Measurements from ENCODE around the gene PHLDB1. TPM values are rescaled to one million over a fixed set of nuclear protein-coding genes. Genes with fewer than 3 reads are reported as not detected.

The PHLDB1 gene
- total RNA-seq, 4 donors from 2014 or later, result 48.7 to 117 (median 77.3) TPM

- DNase-seq (ENCODE audit: low spot score in 2 of 2), result no peak
- WGBS, result 75% methylated on average over 13 of the region's 16 CpGs
- no peak for TF ChIP-seq CTCF (IDR thresholded peaks at IDR 0.05)
- TF ChIP-seq POLR2A (IDR thresholded peaks at IDR 0.05), result no peak
- TF ChIP-seq POLR2AphosphoS5 (IDR thresholded peaks at IDR 0.05), result no peak
- no peak for TF ChIP-seq EP300 (IDR thresholded peaks at IDR 0.05)
- H3K27me3 ChIP-seq, result no peaks in the 10 kb centered on the region
- H3K27ac ChIP-seq, result no peak overlapping the region
- H3K36me3 ChIP-seq, result peaks cover 39% of the 10 kb centered on the region
- peaks cover 18% of the 10 kb centered on the region for H3K4me1 ChIP-seq
- no peaks in the 10 kb centered on the region for H3K9me3 ChIP-seq
- H3K4me3 ChIP-seq, result no peak overlapping the region
These were observed 50.5 kb downstream of the PHLDB1 start for GRCh38 chr11:118657709-118658428.

- peak overlapping the region; percentile 40 for H3K27ac ChIP-seq
- WGBS, result no CpG with 5 or more reads among the region's 16 CpGs
- H3K4me3 ChIP-seq, result no peak overlapping the region
- no peaks in the 10 kb centered on the region for H3K27me3 ChIP-seq
- peaks cover 18% of the 10 kb centered on the region for H3K4me1 ChIP-seq
- peaks cover 31% of the 10 kb centered on the region for H3K36me3 ChIP-seq
- no peak for DNase-seq (ENCODE audit: low spot score in 2 of 2)
- no peaks in the 10 kb centered on the region for H3K9me3 ChIP-seq
- no peak for TF ChIP-seq EP300 (IDR thresholded peaks at IDR 0.05)
- TF ChIP-seq POLR2AphosphoS5 (IDR thresholded peaks at IDR 0.05), result no peak
- TF ChIP-seq POLR2A (IDR thresholded peaks at IDR 0.05), result no peak
- no peak for TF ChIP-seq CTCF (IDR thresholded peaks at IDR 0.05)
These were observed 51.3 kb downstream of the PHLDB1 start for GRCh38 chr11:118658429-118659313.

- WGBS, result 5% methylated on average over 12 of the region's 26 CpGs
These were observed 52.0 kb downstream of the PHLDB1 start for GRCh38 chr11:118659314-118659952.

GRCh38 chr11:118659953-118660680, 52.7 kb downstream of the PHLDB1 start:
- 41% methylated on average over 10 of the region's 14 CpGs for WGBS
- H3K36me3 ChIP-seq, result peaks cover 25% of the 10 kb centered on the region
- H3K9me3 ChIP-seq, result no peaks in the 10 kb centered on the region
- H3K4me3 ChIP-seq, result no peak overlapping the region
- peaks cover 18% of the 10 kb centered on the region for H3K4me1 ChIP-seq
- no peak overlapping the region for H3K27ac ChIP-seq
- TF ChIP-seq POLR2A (IDR thresholded peaks at IDR 0.05), result no peak
- H3K27me3 ChIP-seq, result no peaks in the 10 kb centered on the region
- peak; percentile 48 to 64 for DNase-seq (ENCODE audit: low spot score in 2 of 2)

More at GRCh38 chr11:118659314-118659952, 52.0 kb downstream of the PHLDB1 start:
- Histone ChIP-seq H3K4me1 (peaks cover 18% of the 10 kb centered on the region), H3K4me3 (no peak overlapping the region), H3K9me3 (no peaks in the 10 kb centered on the region), H3K36me3 (peaks cover 25% of the 10 kb centered on the region), H3K27me3 (no peaks in the 10 kb centered on the region), H3K27ac (peak overlapping the region; percentile 40)
- TF ChIP-seq CTCF (IDR thresholded peaks at IDR 0.05) (peak; percentile 96 to 98), POLR2A (IDR thresholded peaks at IDR 0.05) (no peak), POLR2AphosphoS5 (IDR thresholded peaks at IDR 0.05) (no peak), EP300 (IDR thresholded peaks at IDR 0.05) (no peak)
- DNase-seq (ENCODE audit: low spot score in 2 of 2), result peak; percentile 94 to 95

- Histone ChIP-seq H3K4me3 (no peak overlapping the region), H3K27ac (no peak overlapping the region), H3K27me3 (no peaks in the 10 kb centered on the region), H3K9me3 (no peaks in the 10 kb centered on the region), H3K4me1 (peaks cover 18% of the 10 kb centered on the region), H3K36me3 (peaks cover 19% of the 10 kb centered on the region)
- 75% methylated on average over 6 of the region's 7 CpGs for WGBS
- TF ChIP-seq POLR2AphosphoS5 (IDR thresholded peaks at IDR 0.05) (no peak), EP300 (IDR thresholded peaks at IDR 0.05) (no peak), POLR2A (IDR thresholded peaks at IDR 0.05) (no peak), CTCF (IDR thresholded peaks at IDR 0.05) (no peak)
- DNase-seq (ENCODE audit: low spot score in 2 of 2), result peak; percentile 59 to 72
These were observed 53.4 kb downstream of the PHLDB1 start for GRCh38 chr11:118660681-118661424.
